SIG-M5 treated with dmso at 0.1 percent for 504 hours (cell line): Measurements from ENCODE around the gene IL36G.
"Not testable (repeated sequence)": the region's sequence is repeated elsewhere in the genome, so short reads cannot be mapped to it uniquely, and the experiment has no call there.

Experiments
- DNase-seq: peaks from one replicate; lab custom pipeline; 2025; ENCODE audit not compliant: unreplicated experiment; lab: John Stamatoyannopoulos, UW

IL36G gene

DNA sequence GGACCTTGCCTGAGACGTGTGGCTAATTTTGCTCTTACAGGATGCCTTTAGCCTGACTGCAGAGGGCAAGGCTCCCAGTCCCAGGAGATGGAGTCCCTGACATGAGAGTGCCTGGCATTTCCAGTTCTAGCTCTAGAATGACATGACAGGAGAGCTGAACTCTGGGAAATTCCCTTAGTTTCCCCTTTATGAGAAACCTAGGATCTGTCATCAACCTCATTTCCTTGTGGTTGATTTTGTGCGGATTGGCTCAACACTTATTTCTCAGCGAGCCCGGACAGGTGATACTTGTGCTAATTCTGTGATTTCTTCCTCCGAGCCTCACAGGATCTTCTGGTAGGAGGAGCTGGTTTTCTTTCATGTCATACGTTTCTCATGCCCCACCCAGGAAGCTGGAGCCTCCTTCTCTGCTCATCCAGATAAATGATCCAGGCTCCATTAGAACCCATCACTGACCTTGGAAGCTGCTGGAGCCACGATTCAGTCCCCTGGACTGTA is at the start of gene IL36G:
Gene IL36G, plus strand, starts transcription at position 448 of the 498 bp plus-strand sequence. CDS start 633 bp downstream, outside the sequence.
- DNase-seq: no peak

DNA sequence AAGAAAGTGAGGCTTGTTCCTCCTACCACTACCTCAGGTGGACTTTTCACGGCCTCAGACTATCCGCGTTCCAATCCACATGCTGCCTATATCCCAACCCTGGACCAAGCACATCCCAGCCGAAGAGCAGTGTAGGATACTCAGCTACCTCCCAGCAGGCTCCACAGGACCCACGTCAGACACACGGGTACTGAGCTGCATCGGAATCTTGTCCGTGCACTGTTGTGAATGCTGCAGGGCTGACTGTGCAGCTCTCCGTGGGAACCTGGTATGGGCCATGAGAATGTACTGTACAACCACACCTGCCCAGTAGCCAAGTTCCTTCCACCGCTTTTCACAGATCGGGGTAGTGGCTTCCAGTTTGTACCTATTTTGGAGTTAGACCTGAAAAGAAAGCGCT is 44.5 kb upstream of the IL36G start:
- DNase-seq: no peak

DNA sequence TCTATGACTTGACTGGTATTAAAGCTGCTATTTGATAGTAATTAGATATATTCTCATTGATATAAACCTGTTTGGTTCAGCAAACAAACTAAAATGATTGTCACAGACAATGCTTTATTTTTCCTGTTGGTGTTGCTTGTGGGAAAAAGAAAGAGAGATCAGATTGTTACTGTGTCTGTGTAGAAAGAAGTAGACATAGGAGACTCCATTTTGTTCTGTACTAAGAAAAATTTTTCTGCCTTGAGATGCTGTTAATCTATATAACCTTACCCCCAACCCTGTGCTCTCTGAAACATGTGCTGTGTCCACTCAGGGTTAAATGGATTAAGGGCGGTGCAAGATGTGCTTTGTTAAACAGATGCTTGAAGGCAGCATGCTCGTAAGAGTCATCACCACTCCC is 43.7 kb upstream of the IL36G start:
- not testable (repeated sequence) for DNase-seq

DNA sequence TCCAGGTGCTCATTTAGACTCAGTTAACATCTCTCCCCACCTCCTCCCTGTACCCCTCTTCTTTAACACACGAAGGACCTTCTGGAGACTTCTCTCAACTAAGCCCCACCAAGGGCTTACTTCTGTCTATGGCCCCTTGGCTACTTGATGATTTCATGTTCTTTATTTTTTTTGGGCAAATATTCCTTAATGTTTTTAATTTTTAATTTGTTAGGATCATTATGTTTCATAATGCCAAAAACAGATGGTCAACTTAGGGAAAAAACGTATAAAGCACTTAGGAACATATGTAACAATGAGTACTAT is 40.9 kb upstream of the IL36G start:
- no peak for DNase-seq

DNA sequence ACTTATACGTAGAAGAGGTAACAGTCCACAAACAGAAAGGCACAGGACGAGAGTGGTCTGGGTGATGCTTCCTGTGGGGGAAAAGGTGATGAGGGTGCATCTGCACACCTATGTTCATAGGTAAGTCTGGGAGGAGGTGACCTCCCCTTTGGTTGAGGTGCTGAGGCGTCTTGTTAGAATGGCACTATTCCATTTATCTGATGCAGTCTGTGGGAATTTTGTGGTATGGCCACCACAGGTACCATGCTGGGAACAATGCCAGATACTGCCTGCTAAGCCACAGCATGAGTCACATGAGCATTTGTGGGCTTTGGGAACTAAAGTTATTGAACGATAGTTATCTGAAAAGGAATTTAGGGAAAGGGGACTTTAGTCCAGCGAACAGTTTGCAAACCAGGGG is 38.9 kb upstream of the IL36G start:
- DNase-seq: no peak

DNA sequence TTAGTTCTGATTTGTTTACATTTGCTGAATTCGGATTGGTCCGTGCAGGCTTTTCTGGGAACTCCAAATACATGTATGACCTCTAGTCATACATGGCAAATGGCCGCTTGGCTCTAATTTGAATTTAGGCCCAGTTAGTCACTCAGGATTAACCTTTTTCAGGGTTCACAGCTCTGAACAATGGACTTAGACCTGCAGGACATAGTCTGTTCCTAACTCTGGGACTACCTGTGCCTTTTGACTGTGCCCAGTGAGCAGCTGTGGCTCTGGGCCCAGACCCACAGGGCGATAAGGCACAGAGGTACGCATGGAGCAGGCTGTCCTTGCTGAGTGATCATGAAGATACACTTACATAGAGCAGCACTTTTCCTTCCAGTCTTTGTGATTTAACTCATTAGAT is 38.4 kb upstream of the IL36G start:
- DNase-seq: no peak

DNA sequence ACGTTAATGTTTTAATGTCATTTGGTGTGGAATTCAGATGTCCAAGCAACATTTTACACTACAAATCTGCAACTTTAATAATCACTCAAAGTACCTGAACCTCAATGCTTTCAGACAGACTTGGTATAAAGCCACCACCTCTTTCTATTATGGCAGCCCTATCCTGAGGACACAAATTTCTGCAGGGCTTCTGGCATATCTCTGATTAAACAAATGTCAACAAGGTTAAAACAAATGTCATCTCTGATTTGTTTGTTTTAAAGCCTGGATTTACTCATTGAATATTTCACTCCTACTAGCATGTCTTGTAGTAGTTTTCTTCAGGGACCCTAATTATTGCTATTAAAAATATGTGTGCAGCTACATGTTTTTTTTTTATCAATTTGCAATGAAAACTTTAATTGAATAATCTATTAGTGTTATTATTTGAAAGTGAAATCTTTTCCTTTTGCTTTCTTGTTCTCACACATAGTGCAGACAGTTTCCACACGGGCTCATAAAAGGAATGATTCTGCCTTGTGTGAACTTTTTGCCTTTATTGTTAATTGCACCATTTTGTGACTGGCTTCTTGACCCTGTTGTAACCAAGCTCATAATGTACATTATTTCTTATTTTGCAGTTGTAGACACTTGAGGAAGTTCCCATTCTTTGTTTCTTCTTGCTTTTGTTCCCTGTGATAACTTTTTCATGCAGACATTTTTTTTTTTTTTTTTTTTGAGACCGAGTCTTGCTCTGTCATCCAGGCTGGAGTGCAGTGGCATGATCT is 36.8 kb upstream of the IL36G start:
- DNase-seq: no peak

DNA sequence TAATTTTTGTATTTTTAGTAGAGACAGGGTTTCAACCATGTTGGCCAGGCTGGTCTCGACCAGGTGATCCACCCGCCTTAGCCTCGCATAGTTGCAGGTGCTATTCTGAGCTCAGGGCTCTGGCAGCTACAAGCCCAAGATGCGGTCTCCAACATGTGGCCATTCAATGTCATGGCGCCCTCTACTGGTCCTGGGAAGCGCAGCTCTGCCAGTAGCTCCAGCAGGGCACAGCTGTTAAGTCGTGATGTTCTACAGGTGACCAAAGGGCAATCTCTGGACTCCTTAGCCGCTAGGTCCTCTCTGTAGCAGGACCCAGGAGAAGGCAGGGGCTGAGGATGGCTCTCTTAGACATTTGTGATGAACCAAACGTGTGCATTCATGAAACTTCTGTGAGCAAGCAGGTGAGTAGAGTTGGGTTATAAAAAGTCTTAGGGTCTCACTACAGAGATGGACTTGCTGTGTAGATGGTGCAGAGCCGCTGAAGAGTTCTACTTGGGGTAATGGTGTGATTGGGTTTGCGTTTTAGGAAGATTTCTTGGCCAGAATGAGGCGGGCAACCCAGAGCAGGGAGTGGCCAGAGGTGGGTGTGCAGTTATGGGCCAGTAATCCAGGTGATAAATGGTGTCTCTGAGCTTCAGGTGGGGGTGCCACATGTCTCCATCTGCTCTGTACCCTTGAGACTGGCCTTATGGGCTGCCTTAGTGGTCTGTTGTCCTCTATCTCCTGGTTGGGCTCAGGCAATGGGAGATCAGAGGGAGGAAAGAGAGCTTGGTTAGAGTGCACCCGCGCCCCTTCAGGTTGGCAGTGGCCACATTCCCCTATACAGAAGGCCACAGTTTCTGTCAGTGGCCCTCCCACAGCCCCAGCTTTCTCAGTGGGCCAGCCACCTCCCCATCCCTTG is 35.8 kb upstream of the IL36G start:
- peak; percentile 75 for DNase-seq

DNA sequence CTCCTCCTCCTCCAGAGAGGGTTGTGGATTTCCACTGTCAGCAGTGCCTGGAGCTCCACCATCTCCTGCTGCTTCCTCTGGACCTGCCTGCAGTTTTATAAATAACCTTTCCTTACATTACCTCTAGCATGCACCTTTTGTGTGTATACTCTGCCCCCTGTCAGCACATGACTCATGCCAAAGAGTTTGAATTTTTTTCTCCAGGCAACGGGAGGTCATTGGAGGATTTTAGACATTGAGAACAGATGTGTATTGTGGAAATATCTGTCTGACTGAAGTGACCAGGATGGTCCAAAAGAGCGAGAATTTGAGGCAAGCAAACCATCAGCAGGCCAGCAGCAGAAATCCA is 35.2 kb upstream of the IL36G start:
- no peak for DNase-seq

DNA sequence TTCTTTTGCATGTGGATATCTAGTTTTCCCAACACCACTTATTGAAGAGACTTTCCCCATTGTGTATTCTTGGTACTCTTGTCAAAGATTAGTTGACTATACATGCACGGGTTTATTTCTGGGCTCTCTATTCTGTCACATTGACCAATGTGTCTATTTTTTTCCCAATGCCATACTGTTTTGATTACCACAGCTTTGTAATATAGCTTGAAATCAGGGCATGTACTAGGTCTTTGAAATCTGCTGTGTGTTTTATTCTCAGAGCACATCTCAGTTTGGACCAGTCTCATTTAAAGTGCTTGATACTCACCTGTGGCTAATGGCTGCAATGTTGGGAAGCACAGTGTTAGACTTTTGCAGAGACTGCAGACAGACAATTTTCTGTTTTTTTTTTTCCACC is 32.8 kb upstream of the IL36G start:
- no peak for DNase-seq

DNA sequence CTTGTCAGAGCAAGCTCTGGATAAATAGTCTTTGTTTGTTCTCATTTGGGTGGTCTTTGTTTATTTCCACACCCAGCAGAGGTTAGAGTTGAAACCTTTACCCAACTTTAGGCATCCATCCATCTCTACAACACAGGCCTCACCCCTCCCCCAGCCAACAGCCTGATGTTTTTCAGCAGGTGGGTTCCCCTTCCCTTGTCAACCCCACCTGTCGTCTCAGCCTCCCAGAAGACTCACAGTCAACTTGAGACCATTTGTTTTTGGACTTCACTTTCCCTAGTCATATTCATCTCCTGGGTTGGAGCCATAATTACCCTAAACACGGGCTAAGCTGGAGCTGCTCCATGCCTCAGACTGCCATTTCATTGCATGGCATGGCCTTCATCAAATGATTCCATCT is 31.7 kb upstream of the IL36G start:
- DNase-seq: no peak

DNA sequence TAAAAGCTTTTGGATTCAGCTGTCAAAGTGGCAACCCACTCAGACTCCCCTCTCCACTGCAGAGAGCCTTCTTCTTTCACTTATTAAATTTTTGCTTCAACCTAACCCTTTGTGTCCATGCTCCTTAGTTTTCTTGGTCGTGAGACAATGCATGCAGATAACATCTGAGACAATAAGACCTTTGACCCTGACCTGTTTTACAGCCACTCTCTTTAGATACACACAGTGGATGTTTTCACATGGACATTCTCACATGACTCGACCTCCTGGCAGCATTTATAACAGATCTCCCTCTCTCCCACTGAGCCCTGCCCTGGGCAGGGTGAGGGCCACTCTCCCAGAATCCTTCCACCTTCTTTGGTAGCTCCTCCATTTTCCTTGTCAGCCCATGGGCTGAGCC is 30.4 kb upstream of the IL36G start:
- DNase-seq: no peak

DNA sequence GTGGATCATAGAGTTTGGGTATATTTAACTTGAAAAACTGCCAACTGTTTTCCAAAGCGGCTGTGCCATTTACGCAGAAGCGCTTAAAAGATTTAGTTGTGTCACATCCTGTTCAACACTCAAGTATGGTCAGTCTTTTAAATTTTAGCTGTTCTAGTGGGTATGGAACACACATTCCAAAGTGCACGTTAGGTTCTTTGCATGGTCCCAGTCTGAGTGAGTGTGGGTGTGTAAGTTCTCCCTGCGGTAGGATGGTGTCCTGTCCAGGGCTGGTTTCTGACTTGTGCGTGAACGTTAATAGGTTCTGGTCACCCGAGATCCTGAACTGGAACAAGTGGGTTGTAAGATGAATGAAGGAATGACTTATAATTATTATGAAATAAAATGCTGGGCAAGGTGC is 28.4 kb upstream of the IL36G start:
- no peak for DNase-seq

DNA sequence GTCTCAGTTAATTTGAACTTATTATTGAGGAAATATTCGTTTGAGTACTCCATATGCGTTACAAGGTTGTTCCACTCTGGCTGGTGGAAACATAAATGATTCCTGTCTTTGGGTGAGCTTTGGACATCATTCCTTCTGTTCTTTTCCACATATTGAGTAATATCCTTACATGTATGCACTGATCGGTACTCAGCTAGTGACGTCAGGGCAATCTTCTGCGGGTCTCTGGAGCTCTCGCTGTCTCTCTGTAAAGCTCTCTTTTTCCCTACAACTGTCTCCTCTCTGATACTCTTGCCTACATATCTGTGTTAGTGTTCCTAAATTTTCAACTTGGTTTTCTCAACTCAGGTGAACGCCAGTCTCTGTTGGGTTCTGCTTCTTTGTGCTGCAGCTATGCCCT is 23.4 kb upstream of the IL36G start:
- no peak for DNase-seq

DNA sequence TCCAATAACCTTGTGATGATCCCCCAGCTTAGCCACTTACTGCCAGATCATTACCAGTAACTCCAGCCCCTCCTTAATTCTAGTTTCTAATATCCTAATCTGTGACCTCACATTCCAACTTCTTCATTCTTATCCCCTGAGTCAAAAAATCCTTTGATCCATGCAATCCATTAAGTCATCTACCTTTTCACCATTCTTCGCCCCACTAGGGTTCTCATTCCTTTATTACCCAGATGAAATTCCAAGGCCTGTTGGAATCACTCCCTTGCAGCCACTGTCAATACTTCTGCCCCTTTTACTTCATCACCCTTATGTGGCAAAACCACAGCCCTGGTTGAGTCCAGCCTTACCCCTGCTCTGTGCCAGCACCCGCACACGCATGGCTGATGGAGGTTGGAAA is 20.3 kb upstream of the IL36G start:
- no peak for DNase-seq

DNA sequence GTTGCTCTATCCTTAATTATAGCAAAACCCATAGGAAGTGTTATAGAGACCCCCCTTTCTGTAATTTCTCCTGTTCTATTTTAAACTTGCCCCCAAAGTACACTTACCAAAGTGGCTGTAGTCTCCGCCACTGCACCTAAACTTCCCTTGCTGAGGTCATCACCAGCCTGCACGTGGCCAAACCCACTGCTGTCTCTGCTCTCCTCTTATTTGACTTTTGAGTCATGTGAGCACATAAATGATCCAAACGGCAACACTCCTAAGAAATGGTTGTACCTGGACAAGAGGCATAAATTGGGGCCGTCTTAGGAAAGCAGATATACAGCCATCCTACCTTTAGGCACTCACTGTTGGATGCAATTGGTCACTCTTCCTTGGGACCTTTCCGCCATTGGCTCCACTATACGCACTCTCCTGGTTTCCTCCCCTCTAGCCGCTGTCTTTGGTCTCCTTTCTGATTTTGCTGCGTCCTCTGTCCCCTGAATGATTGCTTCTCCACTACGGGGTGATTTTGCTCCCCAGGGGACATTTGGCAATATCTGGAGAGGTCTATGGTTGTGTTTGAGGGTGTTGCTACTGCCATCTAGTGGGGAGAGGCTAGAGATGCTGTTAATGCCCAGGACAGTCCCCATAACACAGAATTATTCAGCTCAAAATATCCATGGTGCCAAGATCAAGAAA is 19.2 kb upstream of the IL36G start:
- peak; percentile 82 for DNase-seq

DNA sequence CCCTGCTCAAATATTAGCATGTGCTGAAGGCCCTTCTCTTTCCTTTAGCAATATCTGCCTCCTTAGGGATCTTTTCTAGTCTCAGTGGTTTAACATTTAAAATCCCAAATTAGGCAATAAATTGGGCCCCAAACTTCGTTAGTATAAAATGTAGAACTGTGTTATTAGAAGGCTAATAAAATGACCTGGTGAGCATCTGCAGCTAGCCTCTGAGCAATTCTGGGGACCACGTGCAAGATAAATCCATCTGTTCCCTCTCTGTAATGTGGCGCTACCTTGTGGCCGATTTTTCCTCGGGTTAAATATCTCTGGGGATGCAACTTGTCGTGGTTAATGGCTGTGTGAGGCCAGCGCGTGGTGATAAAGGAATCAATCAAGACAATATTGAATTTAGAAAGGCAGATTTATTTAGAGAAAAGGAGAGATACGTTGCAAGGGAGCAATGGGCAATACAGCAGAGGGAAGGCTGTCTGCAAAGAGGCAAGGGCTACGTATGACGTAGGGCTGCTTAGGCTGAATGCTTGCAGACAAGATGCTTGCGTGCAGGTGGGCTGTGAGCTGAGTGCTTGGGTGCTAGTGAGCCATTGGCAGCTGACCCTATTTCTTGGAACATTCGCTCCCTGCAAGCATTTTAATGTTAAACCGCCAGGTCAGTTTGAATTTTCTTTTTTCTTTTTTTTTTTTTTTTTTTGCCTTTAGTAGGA is 18.5 kb upstream of the IL36G start:
- peak; percentile 12 for DNase-seq

DNA sequence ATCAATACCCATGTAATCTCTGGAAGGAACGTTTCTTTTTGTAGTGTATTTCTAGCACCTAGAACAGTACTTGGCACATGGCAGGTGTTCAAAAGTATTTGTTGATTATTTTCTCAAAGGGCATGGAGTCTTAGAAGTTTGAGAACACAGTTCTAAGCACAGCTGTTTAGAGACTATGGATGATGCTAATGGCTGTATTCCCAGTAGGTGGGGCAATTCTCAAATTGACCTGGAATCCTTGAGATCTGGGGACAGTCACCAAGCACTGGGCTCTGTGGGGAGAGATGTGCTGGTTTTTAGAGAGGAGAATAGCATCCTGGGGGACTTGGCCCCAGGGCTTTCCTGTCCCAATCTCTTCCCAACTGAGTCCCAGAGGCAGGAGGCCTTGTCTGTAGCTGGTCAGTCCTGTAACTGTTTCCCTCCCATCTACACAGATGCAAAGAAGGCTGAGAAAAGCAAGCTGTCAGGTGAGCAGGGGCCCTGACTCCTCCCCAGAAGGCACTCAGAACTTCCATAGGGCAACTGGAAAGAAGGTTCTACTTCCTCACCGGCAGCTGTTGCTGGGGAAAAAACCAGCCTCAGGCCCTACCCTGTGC is 17.5 kb upstream of the IL36G start:
- no peak for DNase-seq

DNA sequence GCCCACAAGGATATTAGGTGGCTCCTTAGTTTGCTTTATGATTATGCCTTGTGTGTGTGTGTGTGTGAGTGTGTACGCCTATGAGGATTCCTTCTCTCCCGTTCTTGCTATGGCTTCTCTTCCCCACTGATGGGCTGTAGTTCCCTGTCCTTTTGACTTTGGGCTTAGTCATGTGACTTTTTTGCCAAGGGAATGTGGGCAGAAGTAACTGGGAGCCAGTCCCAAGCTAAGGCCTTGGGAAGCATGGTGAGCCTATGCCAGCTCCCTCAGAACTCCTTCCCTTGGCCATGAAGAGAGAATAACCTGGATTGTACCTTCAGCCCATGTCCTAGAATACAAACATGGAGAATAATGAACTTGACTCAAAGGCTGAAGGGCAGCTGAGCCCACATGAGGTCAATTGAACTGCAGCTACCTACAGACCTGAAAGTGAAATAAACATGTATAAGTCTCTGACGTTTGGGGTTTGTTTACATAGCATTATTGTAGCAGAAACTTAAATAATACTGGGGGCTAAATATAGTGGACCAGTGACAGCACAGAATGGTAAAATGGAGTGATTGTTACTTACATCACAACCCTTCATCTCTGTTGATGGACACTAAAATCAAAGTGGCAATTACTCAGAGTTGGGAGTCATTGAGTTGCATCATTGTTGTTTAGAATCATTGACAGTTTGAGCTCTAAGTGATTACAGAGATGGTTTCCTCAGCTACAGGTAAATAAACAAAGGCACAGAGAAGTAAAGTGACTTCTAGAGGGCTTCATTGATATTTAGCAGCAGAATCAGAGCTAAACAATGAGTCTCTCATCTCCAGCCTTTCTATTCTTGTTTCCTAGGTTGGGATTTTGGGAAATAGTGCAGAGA is 15.3 kb upstream of the IL36G start:
- DNase-seq: no peak

DNA sequence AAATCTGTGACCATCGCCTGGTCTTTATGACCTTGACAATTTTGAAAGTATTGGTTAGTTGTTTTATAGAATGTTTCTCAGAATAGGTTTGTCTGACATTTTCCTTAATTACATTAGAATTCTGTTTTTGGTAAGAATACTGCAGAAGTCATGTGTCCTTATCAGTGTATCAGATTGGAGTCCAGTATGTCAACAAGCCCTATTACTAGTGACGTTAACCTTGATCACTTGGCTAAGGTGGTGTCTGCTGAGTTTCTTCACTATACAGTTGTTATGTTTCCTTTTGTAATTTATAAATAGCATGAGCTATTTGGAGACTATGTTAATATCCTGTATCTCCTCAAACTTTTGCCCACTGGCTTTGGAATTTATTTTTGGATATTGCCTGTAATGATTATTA is 10.8 kb upstream of the IL36G start:
- DNase-seq: no peak
